Neural cell (in vitro differentiated cells): ENCODE measurements around the gene MIPOL1. TPM values are rescaled to one million over a fixed set of nuclear protein-coding genes. Genes with fewer than 3 reads are reported as not detected.

Experiments
- H2AFZ ChIP-seq: fragments of 200-600, 300-800 bp; sonication (generic), shearing (Covaris generic); 2 replicates; pipeline ENCODE4 v1.6.0; 2014; ENCODE audit warnings: low read depth, mild to moderate bottlenecking, antibody characterized with exemption, low read length, moderate library complexity
- H3F3A ChIP-seq: fragments of 200-600 bp; shearing (Covaris generic); 2 replicates; pipeline ENCODE4 v1.6.1; 2016; ENCODE audit warnings: mild to moderate bottlenecking, moderate library complexity, mixed read lengths, antibody characterized with exemption, low read length; ENCODE audit not compliant: insufficient read depth, poor library complexity, severe bottlenecking
- H3K27ac ChIP-seq: fragments of 200-600, 300-800 bp; sonication (generic), shearing (Covaris generic); 2 replicates; pipeline ENCODE4 v1.5.1; 2014; ENCODE audit warnings: mild to moderate bottlenecking, low read length, moderate library complexity
- H3K27me3 ChIP-seq: fragments of 300-800, 200-600 bp; sonication (generic), shearing (Covaris generic); 2 replicates; pipeline ENCODE4 v1.6.0; 2014; ENCODE audit warnings: mild to moderate bottlenecking, low read depth, low read length, moderate library complexity; ENCODE audit not compliant: insufficient read depth
- H3K36me3 ChIP-seq: fragments of 300-800, 200-600 bp; sonication (generic), shearing (Covaris generic); 2 replicates; pipeline ENCODE4 v1.5.1; 2014; ENCODE audit warnings: mild to moderate bottlenecking, antibody characterized with exemption, low read length, moderate library complexity; ENCODE audit not compliant: insufficient read depth
- H3K4me2 ChIP-seq: fragments of 300-800, 200-600 bp; sonication (generic), shearing (Covaris generic); 2 replicates; pipeline ENCODE4 v1.6.0; 2014; ENCODE audit warnings: mild to moderate bottlenecking, low read length
- H3K4me3 ChIP-seq: fragments of 300-800, 200-600 bp; sonication (generic), shearing (Covaris generic); 2 replicates; pipeline ENCODE4 v1.5.1; 2014; ENCODE audit warnings: mild to moderate bottlenecking, low read length, moderate library complexity
- H3K79me2 ChIP-seq: fragments of 200-600 bp; shearing (Covaris generic); replicated peaks from 2 replicates; pipeline ENCODE4 v1.6.0; 2014; ENCODE audit warnings: mild to moderate bottlenecking, low read length, moderate library complexity; ENCODE audit not compliant: insufficient read depth
- H3K9ac ChIP-seq: fragments of 300-800, 200-600 bp; sonication (generic), shearing (Covaris generic); 2 replicates; pipeline ENCODE4 v1.6.1; 2016; ENCODE audit warnings: mild to moderate bottlenecking, low read length, mixed read lengths
- H3K9me2 ChIP-seq: fragments of 200-600 bp; shearing (Covaris generic); 2 replicates; pipeline ENCODE4 v1.6.1; 2016; ENCODE audit warnings: mild to moderate bottlenecking, low read length, mixed read lengths; ENCODE audit not compliant: insufficient read depth
- H3K9me3 ChIP-seq: fragments of 200-600, 300-800 bp; sonication (generic), shearing (Covaris generic); 2 replicates; pipeline ENCODE4 v1.6.1; 2016; ENCODE audit warnings: mild to moderate bottlenecking, mixed run types, low read length, moderate library complexity, mixed read lengths
- H4K20me1 ChIP-seq: fragments of 200-600 bp; shearing (Covaris generic); 2 replicates; pipeline ENCODE4 v1.6.1; 2016; ENCODE audit warnings: mild to moderate bottlenecking, mixed run types; ENCODE audit not compliant: insufficient read depth
- EP300 ChIP-seq: fragments of 450-650 bp; conservative IDR thresholded peaks from 2 replicates; pipeline ENCODE4 v1.6.1; 2014; ENCODE audit warnings: antibody characterized with exemption, mild to moderate bottlenecking, moderate library complexity; ENCODE audit not compliant: poor library complexity, severe bottlenecking
- EZH2 ChIP-seq: fragments of 200-600, 300-800 bp; shearing (Covaris generic), sonication (generic); IDR thresholded peaks from 2 replicates; pipeline ENCODE4 v1.6.1; 2014; ENCODE audit warnings: antibody characterized with exemption, low read length, borderline replicate concordance, mild to moderate bottlenecking; ENCODE audit not compliant: insufficient read depth, poor library complexity, severe bottlenecking
- MXI1 ChIP-seq: fragments of 450-650 bp; conservative IDR thresholded peaks from 2 replicates; pipeline ENCODE4 v1.6.1; 2014; ENCODE audit warnings: antibody characterized with exemption, mild to moderate bottlenecking; ENCODE audit not compliant: poor library complexity, severe bottlenecking
- POLR2AphosphoS5 ChIP-seq: IDR thresholded peaks from 2 replicates; pipeline ENCODE4 v1.6.1; 2012
- RAD21 ChIP-seq: fragments of 450-650 bp; conservative IDR thresholded peaks from 2 replicates; pipeline ENCODE4 v1.6.1; 2014; ENCODE audit warnings: antibody characterized with exemption, mild to moderate bottlenecking, moderate library complexity
- SMC3 ChIP-seq: fragments of 450-650 bp; conservative IDR thresholded peaks from 2 replicates; pipeline ENCODE4 v1.6.1; 2014; ENCODE audit warnings: antibody characterized with exemption, mild to moderate bottlenecking, moderate library complexity; ENCODE audit not compliant: poor library complexity
- TAF1 ChIP-seq: IDR thresholded peaks from 2 replicates; pipeline ENCODE4 v1.6.1; 2012; ENCODE audit warnings: low read depth
- polyA plus RNA-seq: library from polyadenylated mRNA; depleted of rRNA; stranded (reverse); fragments of >200 nt; gene quantifications from 2 replicates; pipeline ENCODE4 v1.2.3, GENCODE V29; 2014
- TF ChIP-seq, protein P1 (sequence below): fragments of 450-650 bp; IDR thresholded peaks from 2 replicates; pipeline ENCODE4 v1.5.1; 2014; ENCODE audit warnings: antibody characterized with exemption, mild to moderate bottlenecking, moderate library complexity; ENCODE audit not compliant: poor library complexity, severe bottlenecking
- TF ChIP-seq, protein P2 (sequence below): IDR thresholded peaks from 2 replicates; pipeline ENCODE4 v1.6.1; 2012; ENCODE audit warnings: borderline replicate concordance

The MIPOL1 gene
- polyA plus RNA-seq, 1 donor from 2014 or later: 1.3 TPM

DNA sequence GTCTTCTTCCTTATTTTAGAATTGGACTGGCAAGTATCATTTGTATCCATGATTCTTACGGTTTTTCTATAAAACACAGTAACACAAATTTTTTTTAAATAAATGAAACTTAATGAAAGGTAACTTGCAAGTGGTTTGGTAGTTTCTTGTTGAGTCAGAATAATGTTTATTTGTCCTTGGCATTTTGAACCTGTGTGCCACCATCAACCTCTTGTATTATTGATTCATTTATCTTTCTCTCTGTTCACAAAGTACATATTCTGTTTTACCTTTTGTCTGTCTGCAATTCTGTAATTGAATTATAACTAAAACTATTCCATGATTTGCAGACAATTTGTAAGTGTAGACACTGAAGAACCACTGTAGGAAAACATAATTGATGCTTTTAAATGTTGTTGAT, 54.7 kb downstream of the MIPOL1 start:
- Histone ChIP-seq H3K4me3 (no peak overlapping the region), H3K4me2 (no peak overlapping the region), H3F3A (no peaks in the 10 kb centered on the region), H3K79me2 (no peaks in the 10 kb centered on the region), H4K20me1 (no peaks in the 10 kb centered on the region), H2AFZ (no peak overlapping the region), H3K9ac (no peak overlapping the region), H3K9me2 (no peaks in the 10 kb centered on the region), H3K27ac (no peak overlapping the region), H3K36me3 (no peaks in the 10 kb centered on the region), H3K9me3 (no peaks in the 10 kb centered on the region), H3K27me3 (no peaks in the 10 kb centered on the region)
- no peak for TF ChIP-seq EZH2
- no peak for TF ChIP-seq MXI1

DNA sequence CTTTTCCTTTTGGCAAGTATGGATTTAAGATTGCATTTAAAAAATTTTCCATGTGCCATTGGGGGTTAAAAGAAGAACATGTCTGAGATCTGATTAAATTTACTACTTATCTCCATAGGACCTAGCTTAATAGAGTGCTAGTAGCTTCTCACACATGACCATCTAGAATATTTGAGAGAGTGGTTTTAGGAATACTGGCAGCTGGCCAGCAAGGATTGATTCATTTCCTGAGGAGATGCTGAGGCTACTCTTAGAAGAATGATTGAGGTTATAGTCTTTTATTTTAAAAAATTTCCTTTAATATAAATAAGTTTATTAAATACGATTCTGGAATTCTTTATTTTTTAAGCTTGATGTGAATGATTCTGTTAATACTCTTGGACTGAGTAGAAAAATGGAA, 56.2 kb downstream of the MIPOL1 start:
- TF ChIP-seq, protein P1, sequence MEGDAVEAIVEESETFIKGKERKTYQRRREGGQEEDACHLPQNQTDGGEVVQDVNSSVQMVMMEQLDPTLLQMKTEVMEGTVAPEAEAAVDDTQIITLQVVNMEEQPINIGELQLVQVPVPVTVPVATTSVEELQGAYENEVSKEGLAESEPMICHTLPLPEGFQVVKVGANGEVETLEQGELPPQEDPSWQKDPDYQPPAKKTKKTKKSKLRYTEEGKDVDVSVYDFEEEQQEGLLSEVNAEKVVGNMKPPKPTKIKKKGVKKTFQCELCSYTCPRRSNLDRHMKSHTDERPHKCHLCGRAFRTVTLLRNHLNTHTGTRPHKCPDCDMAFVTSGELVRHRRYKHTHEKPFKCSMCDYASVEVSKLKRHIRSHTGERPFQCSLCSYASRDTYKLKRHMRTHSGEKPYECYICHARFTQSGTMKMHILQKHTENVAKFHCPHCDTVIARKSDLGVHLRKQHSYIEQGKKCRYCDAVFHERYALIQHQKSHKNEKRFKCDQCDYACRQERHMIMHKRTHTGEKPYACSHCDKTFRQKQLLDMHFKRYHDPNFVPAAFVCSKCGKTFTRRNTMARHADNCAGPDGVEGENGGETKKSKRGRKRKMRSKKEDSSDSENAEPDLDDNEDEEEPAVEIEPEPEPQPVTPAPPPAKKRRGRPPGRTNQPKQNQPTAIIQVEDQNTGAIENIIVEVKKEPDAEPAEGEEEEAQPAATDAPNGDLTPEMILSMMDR: no peak
- TF ChIP-seq POLR2AphosphoS5 (no peak), TAF1 (no peak)
- TF ChIP-seq, protein P2, sequence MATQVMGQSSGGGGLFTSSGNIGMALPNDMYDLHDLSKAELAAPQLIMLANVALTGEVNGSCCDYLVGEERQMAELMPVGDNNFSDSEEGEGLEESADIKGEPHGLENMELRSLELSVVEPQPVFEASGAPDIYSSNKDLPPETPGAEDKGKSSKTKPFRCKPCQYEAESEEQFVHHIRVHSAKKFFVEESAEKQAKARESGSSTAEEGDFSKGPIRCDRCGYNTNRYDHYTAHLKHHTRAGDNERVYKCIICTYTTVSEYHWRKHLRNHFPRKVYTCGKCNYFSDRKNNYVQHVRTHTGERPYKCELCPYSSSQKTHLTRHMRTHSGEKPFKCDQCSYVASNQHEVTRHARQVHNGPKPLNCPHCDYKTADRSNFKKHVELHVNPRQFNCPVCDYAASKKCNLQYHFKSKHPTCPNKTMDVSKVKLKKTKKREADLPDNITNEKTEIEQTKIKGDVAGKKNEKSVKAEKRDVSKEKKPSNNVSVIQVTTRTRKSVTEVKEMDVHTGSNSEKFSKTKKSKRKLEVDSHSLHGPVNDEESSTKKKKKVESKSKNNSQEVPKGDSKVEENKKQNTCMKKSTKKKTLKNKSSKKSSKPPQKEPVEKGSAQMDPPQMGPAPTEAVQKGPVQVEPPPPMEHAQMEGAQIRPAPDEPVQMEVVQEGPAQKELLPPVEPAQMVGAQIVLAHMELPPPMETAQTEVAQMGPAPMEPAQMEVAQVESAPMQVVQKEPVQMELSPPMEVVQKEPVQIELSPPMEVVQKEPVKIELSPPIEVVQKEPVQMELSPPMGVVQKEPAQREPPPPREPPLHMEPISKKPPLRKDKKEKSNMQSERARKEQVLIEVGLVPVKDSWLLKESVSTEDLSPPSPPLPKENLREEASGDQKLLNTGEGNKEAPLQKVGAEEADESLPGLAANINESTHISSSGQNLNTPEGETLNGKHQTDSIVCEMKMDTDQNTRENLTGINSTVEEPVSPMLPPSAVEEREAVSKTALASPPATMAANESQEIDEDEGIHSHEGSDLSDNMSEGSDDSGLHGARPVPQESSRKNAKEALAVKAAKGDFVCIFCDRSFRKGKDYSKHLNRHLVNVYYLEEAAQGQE: no peak

DNA sequence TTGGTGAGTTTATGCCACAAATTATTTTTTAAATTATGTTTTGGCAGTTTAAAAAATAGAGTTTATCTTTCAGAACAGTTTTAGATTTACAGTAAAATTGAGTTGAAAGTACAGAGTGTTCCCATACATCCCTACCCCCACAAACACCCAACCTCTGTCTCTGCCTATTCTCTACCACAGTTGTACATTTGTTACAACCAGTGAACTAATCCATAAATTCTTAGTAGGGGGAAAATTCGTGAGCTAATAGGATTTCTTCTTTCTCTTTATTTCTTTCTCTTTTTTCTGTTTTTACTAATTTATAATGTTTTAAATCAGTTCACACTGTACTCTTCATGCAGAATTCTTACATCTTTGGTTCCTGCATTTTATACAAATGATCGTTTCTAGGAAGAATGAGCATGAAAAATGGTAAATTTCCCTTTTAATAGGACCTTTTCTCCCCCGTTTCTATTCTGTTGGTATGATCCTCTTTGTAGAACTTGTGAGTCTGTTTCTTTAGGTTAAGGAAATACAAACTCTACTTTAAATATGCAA, 56.7 kb downstream of the MIPOL1 start:
- Histone ChIP-seq H3K36me3 (no peaks in the 10 kb centered on the region), H3K79me2 (no peaks in the 10 kb centered on the region), H3K27me3 (no peaks in the 10 kb centered on the region), H4K20me1 (no peaks in the 10 kb centered on the region), H2AFZ (no peak overlapping the region), H3K27ac (no peak overlapping the region), H3K4me3 (no peak overlapping the region), H3K9me2 (no peaks in the 10 kb centered on the region), H3K9ac (no peak overlapping the region), H3K9me3 (no peaks in the 10 kb centered on the region), H3K4me2 (no peak overlapping the region), H3F3A (no peaks in the 10 kb centered on the region)
- TF ChIP-seq EP300 (no peak), SMC3 (no peak), MXI1 (no peak), POLR2AphosphoS5 (no peak), RAD21 (no peak), EZH2 (no peak), TAF1 (no peak)
- TF ChIP-seq, protein P2: no peak
- TF ChIP-seq, protein P1: no peak

More for the DNA sequence above, 56.2 kb downstream of the MIPOL1 start:
- Histone ChIP-seq H3K27me3 (no peaks in the 10 kb centered on the region), H3K9me2 (no peaks in the 10 kb centered on the region), H3F3A (no peaks in the 10 kb centered on the region), H3K9ac (no peak overlapping the region), H3K27ac (no peak overlapping the region), H4K20me1 (no peaks in the 10 kb centered on the region), H3K4me2 (no peak overlapping the region), H3K79me2 (no peaks in the 10 kb centered on the region), H3K9me3 (no peaks in the 10 kb centered on the region), H2AFZ (no peak overlapping the region), H3K36me3 (no peaks in the 10 kb centered on the region), H3K4me3 (no peak overlapping the region)
